AG04450 (cell line): Measurements from ENCODE around the gene POU3F4. TPM values are rescaled to one million over a fixed set of nuclear protein-coding genes. Genes with fewer than 3 reads are reported as not detected.

ENCODE experiments used
- CTCF ChIA-PET: fragments of 300-600, 350-600 bp; formaldehyde crosslinking; extraction: SDS; loops from one replicate; lab custom pipeline; 2022; ENCODE audit warnings: antibody characterized with exemption, inconsistent platforms; lab: Charles Lee
- POLR2A ChIA-PET: fragments of 350-600 bp; formaldehyde crosslinking; extraction: SDS; loops from one replicate; lab custom pipeline; 2021; ENCODE audit warnings: antibody characterized with exemption, inconsistent platforms; lab: Yijun Ruan, JAX
- DNase-seq: peaks from one replicate; pipeline ENCODE4 v3.0.0-alpha.2; 2011; ENCODE audit warnings: low read depth, low spot score
- H3K27ac ChIP-seq: one replicate; pipeline ENCODE4 v1.5.1; 2012; ENCODE audit warnings: low read depth, low read length, control low read depth
- H3K27me3 ChIP-seq: one replicate; pipeline ENCODE4 v1.6.0; 2012; ENCODE audit warnings: low read length; ENCODE audit not compliant: control insufficient read depth, insufficient read depth
- H3K4me3 ChIP-seq: 2 replicates; pipeline ENCODE4 v1.5.1; 2011; ENCODE audit warnings: mild to moderate bottlenecking, low read depth, low read length, control low read depth
- H3K9me3 ChIP-seq: 2 replicates; pipeline ENCODE4 v1.5.1; 2012; ENCODE audit warnings: low read length; ENCODE audit not compliant: control insufficient read depth, insufficient read depth
- polyA plus RNA-seq: library from polyadenylated mRNA; depleted of rRNA; stranded (reverse); fragments of >200 nt; gene quantifications from 2 replicates; pipeline ENCODE4 v1.2.3, GENCODE V29; 2011
- TF ChIP-seq, protein P1 (sequence below): IDR thresholded peaks from 2 replicates; pipeline ENCODE4 v1.5.1; 2011; ENCODE audit warnings: low read depth, low read length, control low read depth, inconsistent platforms

The POU3F4 gene
- polyA plus RNA-seq, 1 experiment, result not detected

DNA sequence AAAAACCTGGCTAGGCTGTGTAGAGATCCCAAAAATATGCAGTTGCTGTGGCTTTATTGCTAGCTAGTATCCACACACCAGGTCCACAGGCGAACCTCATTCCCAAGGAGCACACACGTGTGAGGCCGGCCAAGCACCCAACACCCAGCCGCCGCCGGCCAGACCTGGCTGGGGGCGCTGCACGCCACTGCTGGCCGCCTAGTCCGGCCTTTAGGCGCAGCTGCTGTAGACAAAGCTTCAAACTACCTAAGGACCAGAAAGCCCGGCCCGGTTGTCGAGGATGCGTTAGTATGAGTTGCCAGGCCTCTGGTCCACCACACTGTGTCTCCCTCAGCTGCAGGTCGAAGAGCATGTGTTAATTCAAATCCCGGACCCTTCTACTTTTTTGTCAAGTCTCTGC lies 3.1 kb downstream of the POU3F4 start:
- Histone ChIP-seq H3K27ac (no peak overlapping the region), H3K9me3 (peaks cover 12% of the 10 kb centered on the region; the same call in 1 of the 2 replicates), H3K4me3 (no peak overlapping the region), H3K27me3 (no peaks in the 10 kb centered on the region)
- DNase-seq, result no peak
- POLR2A ChIA-PET, result no interaction called here
- TF ChIP-seq, protein P1, sequence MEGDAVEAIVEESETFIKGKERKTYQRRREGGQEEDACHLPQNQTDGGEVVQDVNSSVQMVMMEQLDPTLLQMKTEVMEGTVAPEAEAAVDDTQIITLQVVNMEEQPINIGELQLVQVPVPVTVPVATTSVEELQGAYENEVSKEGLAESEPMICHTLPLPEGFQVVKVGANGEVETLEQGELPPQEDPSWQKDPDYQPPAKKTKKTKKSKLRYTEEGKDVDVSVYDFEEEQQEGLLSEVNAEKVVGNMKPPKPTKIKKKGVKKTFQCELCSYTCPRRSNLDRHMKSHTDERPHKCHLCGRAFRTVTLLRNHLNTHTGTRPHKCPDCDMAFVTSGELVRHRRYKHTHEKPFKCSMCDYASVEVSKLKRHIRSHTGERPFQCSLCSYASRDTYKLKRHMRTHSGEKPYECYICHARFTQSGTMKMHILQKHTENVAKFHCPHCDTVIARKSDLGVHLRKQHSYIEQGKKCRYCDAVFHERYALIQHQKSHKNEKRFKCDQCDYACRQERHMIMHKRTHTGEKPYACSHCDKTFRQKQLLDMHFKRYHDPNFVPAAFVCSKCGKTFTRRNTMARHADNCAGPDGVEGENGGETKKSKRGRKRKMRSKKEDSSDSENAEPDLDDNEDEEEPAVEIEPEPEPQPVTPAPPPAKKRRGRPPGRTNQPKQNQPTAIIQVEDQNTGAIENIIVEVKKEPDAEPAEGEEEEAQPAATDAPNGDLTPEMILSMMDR, result no peak
- CTCF ChIA-PET, result interaction anchor here (0.6 kb wide), 1 partner anchor 1932 kb away, joined by 5 read pairs; no protein-coding TSS in a partner anchor

- DNase-seq, result no peak
- TF ChIP-seq, protein P1, result no peak
- CTCF ChIA-PET, result no interaction called here
- no peak overlapping the region for H3K4me3 ChIP-seq
- H3K27me3 ChIP-seq, result no peaks in the 10 kb centered on the region
- no peak overlapping the region for H3K27ac ChIP-seq
- POLR2A ChIA-PET, result no interaction called here
- H3K9me3 ChIP-seq, result peaks cover 12% of the 10 kb centered on the region; the same call in 1 of the 2 replicates
These were observed 4.0 kb downstream of the POU3F4 start for GRCh38 chrX:83512111-83512510.

DNA sequence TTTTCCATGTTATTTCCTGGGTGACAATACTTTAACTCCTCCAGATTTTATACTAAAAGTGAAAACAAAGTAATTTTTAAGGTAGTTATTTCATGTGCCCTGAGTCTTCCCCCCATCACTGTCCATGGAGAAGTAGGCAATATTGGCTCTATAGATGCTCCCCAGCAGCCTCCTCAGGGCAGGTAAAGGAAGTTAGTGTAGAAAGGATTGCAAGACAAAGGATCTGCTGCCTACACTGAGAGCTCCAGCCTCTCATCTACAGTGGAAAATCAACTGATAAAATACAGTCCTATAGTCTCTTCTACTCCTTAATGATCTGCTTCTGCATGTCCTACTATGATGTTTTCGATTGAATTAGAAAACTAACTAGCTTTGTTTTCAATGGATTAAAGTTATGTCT lies 8.5 kb downstream of the POU3F4 start:
- Histone ChIP-seq H3K4me3 (no peak overlapping the region), H3K9me3 (no peaks in the 10 kb centered on the region), H3K27ac (no peak overlapping the region), H3K27me3 (no peaks in the 10 kb centered on the region)
- no peak for DNase-seq
- ChIA-PET POLR2A (no interaction called here), CTCF (no interaction called here)
- TF ChIP-seq, protein P1, result no peak

DNA sequence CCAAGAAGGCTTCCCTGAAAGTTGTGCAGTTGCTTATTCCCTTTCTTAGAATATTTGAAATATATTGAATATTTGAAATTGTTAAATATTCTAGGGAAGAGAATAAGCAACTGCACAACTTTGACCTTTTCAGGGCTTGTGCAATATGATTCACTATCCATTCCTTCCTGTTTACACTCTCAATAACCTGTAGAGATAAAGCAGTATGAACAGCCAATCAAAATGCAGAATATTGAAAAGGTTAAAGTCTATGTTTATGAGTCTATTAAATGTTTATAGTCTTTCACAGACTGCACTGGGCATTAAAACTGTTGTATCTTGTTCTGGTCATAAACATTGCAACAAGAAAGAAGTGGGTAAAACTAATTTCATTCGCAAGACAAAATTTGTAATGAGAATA lies 13.8 kb downstream of the POU3F4 start:
- TF ChIP-seq, protein P1, result no peak
- POLR2A ChIA-PET, result no interaction called here

GRCh38 chrX:83529950-83530349 lies 21.9 kb downstream of the POU3F4 start:
- Histone ChIP-seq H3K4me3 (no peak overlapping the region), H3K27me3 (no peaks in the 10 kb centered on the region), H3K27ac (no peak overlapping the region), H3K9me3 (no peaks in the 10 kb centered on the region; the same call in 1 of the 2 replicates)
- no peak for DNase-seq
- TF ChIP-seq, protein P1, result no peak
- ChIA-PET CTCF (no interaction called here), POLR2A (no interaction called here)

More for the DNA sequence above, 13.8 kb downstream of the POU3F4 start:
- DNase-seq, result no peak
- H3K27me3 ChIP-seq, result no peaks in the 10 kb centered on the region
- H3K9me3 ChIP-seq, result no peaks in the 10 kb centered on the region
- H3K27ac ChIP-seq, result no peak overlapping the region
- CTCF ChIA-PET, result no interaction called here
- no peak overlapping the region for H3K4me3 ChIP-seq
